Neutrophil (primary cell): ENCODE measurements around the gene FAM83G.

Source experiments
- H3K27ac ChIP-seq: fragments of 200-600 bp; sonication (generic); 2 replicates; pipeline ENCODE4 v1.5.1; 2016; ENCODE audit warnings: mild to moderate bottlenecking, moderate library complexity
- H3K27me3 ChIP-seq: fragments of 200-600 bp; sonication (generic); 2 replicates; pipeline ENCODE4 v1.6.0; 2016; ENCODE audit warnings: mild to moderate bottlenecking
- H3K36me3 ChIP-seq: fragments of 200-600 bp; sonication (generic); 2 replicates; pipeline ENCODE4 v1.5.1; 2017
- H3K4me1 ChIP-seq, 2 experiments: fragments of 200-600 bp in 1 of 2; sonication (generic) in 1 of 2; 1 replicate in 1 of 2; 2 replicates in 1 of 2; pipeline versions ENCODE4 v1.5.1 to v1.6.1; 2013 to 2016; ENCODE audit warnings: low read depth in 1 of 2, low read length in 1 of 2, mild to moderate bottlenecking in 1 of 2, moderate library complexity in 1 of 2; ENCODE audit not compliant: control insufficient read depth in 1 of 2, insufficient read depth in 1 of 2
- H3K4me3 ChIP-seq, 2 experiments: fragments of 200-600 bp in 1 of 2; sonication (generic) in 1 of 2; 1 replicate in 1 of 2; 2 replicates in 1 of 2; pipeline ENCODE4 v1.5.1; 2013 to 2016; ENCODE audit warnings: low read depth in 1 of 2, low read length in 1 of 2, mild to moderate bottlenecking in 1 of 2, moderate library complexity in 1 of 2
- H3K9me3 ChIP-seq: fragments of 200-600 bp; sonication (generic); 2 replicates; pipeline ENCODE4 v1.5.1; 2016
- CTCF ChIP-seq: fragments of 200-600 bp; sonication (generic); IDR thresholded peaks from 2 replicates; pipeline ENCODE4 v1.5.1; 2016; ENCODE audit warnings: antibody characterized with exemption

FAM83G gene

DNA sequence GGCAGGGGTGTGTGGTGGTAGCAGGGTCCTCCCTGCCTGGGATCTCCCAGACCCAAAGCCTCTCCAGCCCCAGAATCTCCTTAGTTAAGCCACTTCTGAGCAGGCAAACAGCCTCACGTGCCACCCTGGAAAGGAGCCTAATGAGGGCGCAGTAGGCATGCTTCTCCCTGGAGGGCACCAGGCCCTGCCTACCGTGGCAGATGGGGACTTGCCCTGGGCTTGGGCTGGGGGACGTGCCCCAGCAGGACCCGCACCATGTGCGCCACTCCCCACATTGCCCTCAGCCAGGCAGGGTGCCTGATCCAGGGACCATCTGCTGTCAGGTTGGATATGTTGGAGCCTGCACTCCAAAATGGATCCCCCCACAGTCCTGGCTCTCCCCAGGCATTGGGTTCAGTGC is 14.2 kb downstream of the FAM83G start:
- no peak for TF ChIP-seq CTCF
- peaks cover 49% of the 10 kb centered on the region for H3K36me3 ChIP-seq
- H3K4me1 ChIP-seq, result peaks cover 9% of the 10 kb centered on the region in 2 experiments
- no peak overlapping the region for H3K4me3 ChIP-seq
- H3K9me3 ChIP-seq, result no peaks in the 10 kb centered on the region
- peaks cover 9% of the 10 kb centered on the region for H3K27me3 ChIP-seq
- no peak overlapping the region for H3K27ac ChIP-seq

DNA sequence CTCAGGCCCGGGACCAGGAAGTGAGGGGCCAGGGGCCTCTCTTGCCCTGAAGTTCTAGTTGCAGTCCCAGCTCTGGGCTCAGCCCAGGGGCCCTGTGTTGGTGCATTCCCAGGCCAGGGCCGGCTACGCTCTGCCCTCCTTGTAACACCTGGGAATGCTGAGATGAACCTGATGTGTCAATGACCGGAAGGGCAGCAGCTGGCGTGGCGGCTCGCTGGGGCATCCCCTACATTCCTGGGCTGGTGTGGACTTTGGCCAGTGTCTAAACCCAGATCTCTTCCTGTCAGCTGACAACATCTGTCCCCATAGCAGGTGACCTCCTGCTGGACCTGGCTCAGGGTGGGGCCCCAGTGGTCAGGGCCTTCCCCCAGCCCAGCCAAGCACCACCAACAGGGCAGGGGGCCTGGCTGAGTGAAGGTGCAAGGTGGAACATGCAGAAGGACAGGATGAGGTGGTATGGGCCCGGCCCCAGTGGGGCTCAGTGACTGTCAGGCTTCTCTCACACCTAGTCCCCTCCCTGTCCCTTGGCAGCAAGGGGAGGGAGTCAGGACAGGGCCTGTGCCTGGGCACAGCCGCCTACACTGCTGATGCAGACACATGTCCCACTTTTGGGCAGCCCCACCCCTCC is 15.9 kb downstream of the FAM83G start:
- Histone ChIP-seq H3K27ac (no peak overlapping the region), H3K4me3 (no peak overlapping the region), H3K27me3 (peaks cover 9% of the 10 kb centered on the region), H3K36me3 (peaks cover 51% of the 10 kb centered on the region), H3K4me1 (peaks cover 9% of the 10 kb centered on the region in 2 experiments), H3K9me3 (no peaks in the 10 kb centered on the region)
- TF ChIP-seq CTCF, result no peak

GRCh38 chr17:18987862-18988545 is 16.6 kb downstream of the FAM83G start:
- no peak for TF ChIP-seq CTCF
- Histone ChIP-seq H3K4me3 (no peak overlapping the region), H3K9me3 (no peaks in the 10 kb centered on the region), H3K27me3 (peaks cover 9% of the 10 kb centered on the region), H3K4me1 (peaks cover 9% of the 10 kb centered on the region in 2 experiments), H3K27ac (no peak overlapping the region), H3K36me3 (peaks cover 53% of the 10 kb centered on the region)

DNA sequence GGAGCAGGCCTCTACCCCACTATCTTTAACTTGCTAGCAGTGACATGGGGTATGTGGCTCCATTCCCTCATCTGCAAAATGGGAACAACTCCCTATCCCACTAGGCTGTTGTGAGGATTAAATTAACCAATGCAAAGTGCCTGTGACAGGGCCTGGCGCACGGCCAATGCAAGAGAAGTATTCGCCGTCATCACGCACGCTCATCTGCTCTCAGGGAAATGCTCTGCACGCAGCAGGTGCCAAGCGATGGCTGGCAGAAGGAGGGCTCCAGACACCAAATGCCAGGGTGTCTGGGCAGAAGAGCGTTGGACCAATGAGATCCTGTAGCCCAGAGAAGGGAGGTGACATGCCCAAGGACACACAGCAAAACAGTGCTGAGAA is 17.3 kb downstream of the FAM83G start:
- no peak overlapping the region for H3K4me3 ChIP-seq
- no peak overlapping the region for H3K27ac ChIP-seq
- peaks cover 61% of the 10 kb centered on the region for H3K36me3 ChIP-seq
- peaks cover 1 to 3% of the 10 kb centered on the region in 2 experiments for H3K4me1 ChIP-seq
- no peak for TF ChIP-seq CTCF
- no peaks in the 10 kb centered on the region for H3K9me3 ChIP-seq
- H3K27me3 ChIP-seq, result peaks cover 4% of the 10 kb centered on the region

DNA sequence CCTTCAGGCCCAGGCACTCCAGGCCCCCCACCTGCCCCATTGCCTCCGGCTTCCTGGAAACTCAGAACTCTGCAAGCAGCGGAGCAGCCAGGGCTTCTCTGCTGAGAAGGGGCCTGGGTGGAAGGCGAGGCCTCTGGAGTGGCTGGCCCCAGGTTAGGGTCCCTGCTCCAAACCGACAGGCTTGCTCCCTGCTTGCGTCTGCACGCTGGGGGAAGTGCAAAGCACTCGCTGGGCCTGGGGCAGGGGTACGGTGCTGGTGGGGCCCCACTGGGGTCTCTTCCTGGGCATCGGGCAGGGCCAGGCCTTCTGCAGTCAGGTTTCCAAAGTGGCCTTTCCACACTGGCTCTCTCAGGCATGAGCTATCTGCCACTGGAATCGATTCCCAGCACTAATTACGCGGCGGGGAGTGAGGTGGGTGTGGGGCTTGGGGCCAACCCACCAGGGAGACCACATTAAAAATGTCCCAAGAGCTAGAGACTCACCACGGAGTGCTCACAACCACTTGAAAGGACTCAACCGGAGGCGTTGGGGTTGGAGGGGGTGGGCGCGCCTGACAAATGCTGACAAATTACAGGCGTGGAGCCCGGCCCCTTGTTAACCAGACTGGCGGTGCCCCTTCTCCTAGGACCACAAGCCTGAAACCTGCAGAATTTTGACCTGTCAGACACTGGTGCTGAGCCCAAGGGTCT is 17.9 kb downstream of the FAM83G start:
- H3K36me3 ChIP-seq, result peaks cover 66% of the 10 kb centered on the region
- no peak overlapping the region for H3K4me3 ChIP-seq
- H3K4me1 ChIP-seq, result no peaks in the 10 kb centered on the region
- no peak for TF ChIP-seq CTCF
- H3K27ac ChIP-seq, result no peak overlapping the region
- no peaks in the 10 kb centered on the region for H3K27me3 ChIP-seq
- no peaks in the 10 kb centered on the region for H3K9me3 ChIP-seq
